Cerebellar cortex (tissue), 1 donor: Measurements from ENCODE around the gene RUFY1.
"Not testable (repeated sequence)": the region's sequence is repeated elsewhere in the genome, so short reads cannot be mapped to it uniquely, and the experiment has no call there.

ENCODE experiments used
- DNase-seq: peaks from one replicate; pipeline ENCODE4 v3.0.0-alpha.2; 2015; ENCODE audit warnings: low spot score

RUFY1 gene

GRCh38 chr5:179534431-179534830 is 15.9 kb upstream of the RUFY1 start:
- DNase-seq, result no peak

- no peak for DNase-seq
Observed at GRCh38 chr5:179536676-179537075, 13.7 kb upstream of the RUFY1 start.

GRCh38 chr5:179542170-179542569 is 8.2 kb upstream of the RUFY1 start:
- no peak for DNase-seq

GRCh38 chr5:179543275-179543674 is 7.1 kb upstream of the RUFY1 start:
- not testable (repeated sequence) for DNase-seq

GRCh38 chr5:179553006-179553405 is 2.7 kb downstream of the RUFY1 start:
- no peak for DNase-seq

- DNase-seq, result no peak
Observed at GRCh38 chr5:179553875-179554274, 3.5 kb downstream of the RUFY1 start.

GRCh38 chr5:179554981-179555380 is 4.6 kb downstream of the RUFY1 start:
- DNase-seq, result no peak

GRCh38 chr5:179558261-179558799 is 8.0 kb downstream of the RUFY1 start:
- not testable (repeated sequence) for DNase-seq

- DNase-seq, result no peak
Observed at GRCh38 chr5:179558932-179559283, 8.6 kb downstream of the RUFY1 start.

GRCh38 chr5:179559284-179560252 is 9.2 kb downstream of the RUFY1 start:
- peak; percentile 99 for DNase-seq

GRCh38 chr5:179564526-179564925 is 14.2 kb downstream of the RUFY1 start:
- no peak for DNase-seq

- no peak for DNase-seq
Observed at GRCh38 chr5:179568721-179569120, 18.4 kb downstream of the RUFY1 start.

- no peak for DNase-seq
Observed at GRCh38 chr5:179572386-179572785, 22.0 kb downstream of the RUFY1 start.

- no peak for DNase-seq
Observed at GRCh38 chr5:179577286-179577960, 27.1 kb downstream of the RUFY1 start.

- no peak for DNase-seq
Observed at GRCh38 chr5:179585941-179586401, 35.6 kb downstream of the RUFY1 start.

- no peak for DNase-seq
Observed at GRCh38 chr5:179588166-179588565, 37.8 kb downstream of the RUFY1 start.

- DNase-seq, result no peak
Observed at GRCh38 chr5:179595916-179596315, 45.6 kb downstream of the RUFY1 start.

GRCh38 chr5:179596421-179596820 is 46.1 kb downstream of the RUFY1 start:
- DNase-seq, result no peak

- no peak for DNase-seq
Observed at GRCh38 chr5:179599100-179599499, 48.7 kb downstream of the RUFY1 start.

- DNase-seq, result no peak
Observed at GRCh38 chr5:179599566-179599965, 49.2 kb downstream of the RUFY1 start.

- DNase-seq, result no peak
Observed at GRCh38 chr5:179599973-179600372, 49.6 kb downstream of the RUFY1 start.

- no peak for DNase-seq
Observed at GRCh38 chr5:179601871-179602625, 51.7 kb downstream of the RUFY1 start.
